Ectodermal cell (in vitro differentiated cells): ENCODE data around the gene FLACC1.
"Not testable (repeated sequence)": the region's sequence is repeated elsewhere in the genome, so short reads cannot be mapped to it uniquely, and the experiment has no call there.

Source experiments
- H3K27ac ChIP-seq: 2 replicates; pipeline ENCODE4 v1.7.0; 2013; ENCODE audit warnings: mild to moderate bottlenecking, low read depth, low read length; ENCODE audit not compliant: insufficient read depth, poor library complexity, severe bottlenecking
- H3K27me3 ChIP-seq: 2 replicates; pipeline ENCODE4 v1.7.0; 2013; ENCODE audit warnings: mild to moderate bottlenecking, low read length; ENCODE audit not compliant: insufficient read depth, control insufficient read depth, poor library complexity, severe bottlenecking
- H3K36me3 ChIP-seq: one replicate; pipeline ENCODE4 v1.7.0; 2013; ENCODE audit warnings: low read length; ENCODE audit not compliant: control insufficient read depth, insufficient read depth
- H3K4me1 ChIP-seq: one replicate; pipeline ENCODE4 v1.7.0; 2013; ENCODE audit warnings: low read length; ENCODE audit not compliant: control insufficient read depth, insufficient read depth
- H3K4me3 ChIP-seq: 2 replicates; pipeline ENCODE4 v1.7.0; 2013; ENCODE audit warnings: low read depth, low read length, control low read depth; ENCODE audit not compliant: insufficient read depth
- H3K9me3 ChIP-seq: 2 replicates; pipeline ENCODE4 v1.7.0; 2013; ENCODE audit warnings: mild to moderate bottlenecking, low read length, moderate library complexity; ENCODE audit not compliant: control insufficient read depth
- WGBS, 2 experiments: methylation state at CpG; one replicate each; pipeline ENCODE4 v1.1.7; 2013; ENCODE audit warnings: missing lambda C conversion rate in 2 of 2; 5-methylcytosine and 5-hydroxymethylcytosine counted together

Gene FLACC1

GRCh38 chr2:201377218-201377617, 20.1 kb upstream of the FLACC1 start:
- 93 to 95% methylated on average over 3 of the region's 3 CpGs for WGBS, 2 experiments
- Histone ChIP-seq H3K27ac (no peak overlapping the region), H3K9me3 (no peaks in the 10 kb centered on the region), H3K36me3 (no peaks in the 10 kb centered on the region), H3K4me1 (no peaks in the 10 kb centered on the region), H3K27me3 (no peaks in the 10 kb centered on the region), H3K4me3 (no peak overlapping the region)

GRCh38 chr2:201369775-201370174, 12.6 kb upstream of the FLACC1 start:
- H3K27ac ChIP-seq, result no peak overlapping the region
- H3K4me1 ChIP-seq, result no peaks in the 10 kb centered on the region
- 79 to 81% methylated on average over 11 of the region's 11 CpGs for WGBS, 2 experiments
- no peaks in the 10 kb centered on the region for H3K9me3 ChIP-seq
- H3K27me3 ChIP-seq, result no peaks in the 10 kb centered on the region
- no peaks in the 10 kb centered on the region for H3K36me3 ChIP-seq
- H3K4me3 ChIP-seq, result no peak overlapping the region

- not testable (repeated sequence) for H3K27me3 ChIP-seq, H3K9me3 ChIP-seq, H3K36me3 ChIP-seq, H3K27ac ChIP-seq, H3K4me1 ChIP-seq, H3K4me3 ChIP-seq
- 95 to 97% methylated on average over 8 of the region's 8 CpGs for WGBS, 2 experiments
These were observed 12.2 kb upstream of the FLACC1 start for GRCh38 chr2:201369318-201369717.

- Histone ChIP-seq H3K4me3 (no peak overlapping the region), H3K9me3 (no peaks in the 10 kb centered on the region), H3K27me3 (no peaks in the 10 kb centered on the region), H3K36me3 (no peaks in the 10 kb centered on the region), H3K27ac (no peak overlapping the region), H3K4me1 (no peaks in the 10 kb centered on the region)
These were observed 9.0 kb upstream of the FLACC1 start for GRCh38 chr2:201366146-201366545.

- H3K36me3 ChIP-seq, result peaks cover 1% of the 10 kb centered on the region
- H3K27ac ChIP-seq, result no peak overlapping the region
- H3K4me1 ChIP-seq, result no peaks in the 10 kb centered on the region
- WGBS, 2 experiments, result 90 to 93% methylated on average over 2 of the region's 2 CpGs
- no peak overlapping the region for H3K4me3 ChIP-seq
- no peaks in the 10 kb centered on the region for H3K27me3 ChIP-seq
- H3K9me3 ChIP-seq, result no peaks in the 10 kb centered on the region
These were observed 6.9 kb upstream of the FLACC1 start for GRCh38 chr2:201363857-201364560.

GRCh38 chr2:201362396-201362795, 5.3 kb upstream of the FLACC1 start:
- H3K4me1 ChIP-seq, result no peaks in the 10 kb centered on the region
- no peak overlapping the region for H3K4me3 ChIP-seq
- 98% methylated on average over 2 of the region's 2 CpGs for WGBS, 2 experiments
- no peaks in the 10 kb centered on the region for H3K9me3 ChIP-seq
- H3K36me3 ChIP-seq, result peaks cover 3% of the 10 kb centered on the region
- H3K27ac ChIP-seq, result no peak overlapping the region
- H3K27me3 ChIP-seq, result no peaks in the 10 kb centered on the region

GRCh38 chr2:201361078-201361733, 4.1 kb upstream of the FLACC1 start:
- Histone ChIP-seq H3K27me3 (no peaks in the 10 kb centered on the region), H3K9me3 (no peaks in the 10 kb centered on the region), H3K27ac (no peak overlapping the region), H3K36me3 (peaks cover 3% of the 10 kb centered on the region), H3K4me1 (no peaks in the 10 kb centered on the region), H3K4me3 (no peak overlapping the region)
- WGBS, 2 experiments, result 95 to 100% methylated on average over 2 of the region's 2 CpGs

- H3K27ac ChIP-seq, result no peak overlapping the region
- no peaks in the 10 kb centered on the region for H3K27me3 ChIP-seq
- WGBS, 2 experiments, result 94% methylated on average over 4 of the region's 4 CpGs
- H3K36me3 ChIP-seq, result peaks cover 3% of the 10 kb centered on the region
- no peaks in the 10 kb centered on the region for H3K9me3 ChIP-seq
- H3K4me1 ChIP-seq, result no peaks in the 10 kb centered on the region
- H3K4me3 ChIP-seq, result no peak overlapping the region
These were observed 3.1 kb upstream of the FLACC1 start for GRCh38 chr2:201360256-201360655.

GRCh38 chr2:201358684-201359083, 1.5 kb upstream of the FLACC1 start:
- no peak overlapping the region for H3K4me3 ChIP-seq

GRCh38 chr2:201353116-201353515, 4.0 kb downstream of the FLACC1 start:
- H3K27ac ChIP-seq, result no peak overlapping the region
- no peaks in the 10 kb centered on the region for H3K9me3 ChIP-seq
- H3K27me3 ChIP-seq, result no peaks in the 10 kb centered on the region
- H3K4me3 ChIP-seq, result no peak overlapping the region
- H3K4me1 ChIP-seq, result no peaks in the 10 kb centered on the region
- WGBS, 2 experiments, result 94 to 100% methylated on average over 1 of the region's 1 CpG
- H3K36me3 ChIP-seq, result no peaks in the 10 kb centered on the region

More at GRCh38 chr2:201358684-201359083, 1.5 kb upstream of the FLACC1 start:
- H3K9me3 ChIP-seq, result no peaks in the 10 kb centered on the region
- peaks cover 3% of the 10 kb centered on the region for H3K36me3 ChIP-seq
- H3K27ac ChIP-seq, result no peak overlapping the region
- H3K27me3 ChIP-seq, result no peaks in the 10 kb centered on the region
- WGBS, 2 experiments, result 87 to 89% methylated on average over 7 of the region's 7 CpGs
- H3K4me1 ChIP-seq, result no peaks in the 10 kb centered on the region
